AG04450 (cell line): Measurements from ENCODE around the gene LETM1. TPM values are rescaled to one million over a fixed set of nuclear protein-coding genes. Genes with fewer than 3 reads are reported as not detected.

ENCODE experiments used
- CTCF ChIA-PET: fragments of 300-600, 350-600 bp; formaldehyde crosslinking; extraction: SDS; loops from one replicate; lab custom pipeline; 2022; ENCODE audit warnings: antibody characterized with exemption, inconsistent platforms; lab: Charles Lee
- POLR2A ChIA-PET: fragments of 350-600 bp; formaldehyde crosslinking; extraction: SDS; loops from one replicate; lab custom pipeline; 2021; ENCODE audit warnings: antibody characterized with exemption, inconsistent platforms; lab: Yijun Ruan, JAX
- DNase-seq: peaks from one replicate; pipeline ENCODE4 v3.0.0-alpha.2; 2011; ENCODE audit warnings: low read depth, low spot score
- H3K27ac ChIP-seq: one replicate; pipeline ENCODE4 v1.5.1; 2012; ENCODE audit warnings: low read depth, low read length, control low read depth
- H3K27me3 ChIP-seq: one replicate; pipeline ENCODE4 v1.6.0; 2012; ENCODE audit warnings: low read length; ENCODE audit not compliant: control insufficient read depth, insufficient read depth
- H3K4me3 ChIP-seq: 2 replicates; pipeline ENCODE4 v1.5.1; 2011; ENCODE audit warnings: mild to moderate bottlenecking, low read depth, low read length, control low read depth
- H3K9me3 ChIP-seq: 2 replicates; pipeline ENCODE4 v1.5.1; 2012; ENCODE audit warnings: low read length; ENCODE audit not compliant: control insufficient read depth, insufficient read depth
- CTCF ChIP-seq: IDR thresholded peaks from 2 replicates; pipeline ENCODE4 v1.5.1; 2011; ENCODE audit warnings: low read depth, low read length, control low read depth, inconsistent platforms
- polyA plus RNA-seq: library from polyadenylated mRNA; depleted of rRNA; stranded (reverse); fragments of >200 nt; gene quantifications from 2 replicates; pipeline ENCODE4 v1.2.3, GENCODE V29; 2011

LETM1 gene
- polyA plus RNA-seq, 1 experiment = 11.9 TPM

- no peak overlapping the region for H3K27ac ChIP-seq
- POLR2A ChIA-PET = no interaction called here
- no peak for TF ChIP-seq CTCF
- CTCF ChIA-PET = interaction anchor here (1.4 kb wide), 1 partner anchor 121 kb away, joined by 4 read pairs; no protein-coding TSS in a partner anchor
- DNase-seq = no peak
- H3K9me3 ChIP-seq = no peaks in the 10 kb centered on the region; the same call in 1 of the 2 replicates
- peaks cover 10% of the 10 kb centered on the region for H3K27me3 ChIP-seq
- H3K4me3 ChIP-seq = no peak overlapping the region
Observed at GRCh38 chr4:1778642-1779392, 77.1 kb downstream of the LETM1 start.

- Histone ChIP-seq H3K4me3 (no peak overlapping the region), H3K27me3 (peaks cover 10% of the 10 kb centered on the region), H3K9me3 (no peaks in the 10 kb centered on the region; the same call in 1 of the 2 replicates), H3K27ac (no peak overlapping the region)
- DNase-seq = no peak
- peak; percentile 17; the same call in 1 of the 2 replicates for TF ChIP-seq CTCF
- ChIA-PET CTCF (interaction anchor here (0.9 to 1.4 kb wide), 5 partner anchors 10 to 133 kb away, joined by 3 to 8 read pairs (median 4); no protein-coding TSS in a partner anchor), POLR2A (interaction anchor here (0.8 kb wide), 1 partner anchor 30 kb away, joined by 3 read pairs; no protein-coding TSS in a partner anchor)
Observed at GRCh38 chr4:1777822-1778641, 77.9 kb downstream of the LETM1 start.

GRCh38 chr4:1776521-1777161 is 79.3 kb downstream of the LETM1 start:
- Histone ChIP-seq H3K4me3 (no peak overlapping the region), H3K27ac (no peak overlapping the region), H3K9me3 (no peaks in the 10 kb centered on the region; the same call in 1 of the 2 replicates), H3K27me3 (peaks cover 10% of the 10 kb centered on the region)
- POLR2A ChIA-PET = no interaction called here
- CTCF ChIA-PET = interaction anchor here (1.1 kb wide), 1 partner anchor 31 kb away, joined by 3 read pairs; no protein-coding TSS in a partner anchor
- no peak for TF ChIP-seq CTCF
- DNase-seq = no peak

DNA sequence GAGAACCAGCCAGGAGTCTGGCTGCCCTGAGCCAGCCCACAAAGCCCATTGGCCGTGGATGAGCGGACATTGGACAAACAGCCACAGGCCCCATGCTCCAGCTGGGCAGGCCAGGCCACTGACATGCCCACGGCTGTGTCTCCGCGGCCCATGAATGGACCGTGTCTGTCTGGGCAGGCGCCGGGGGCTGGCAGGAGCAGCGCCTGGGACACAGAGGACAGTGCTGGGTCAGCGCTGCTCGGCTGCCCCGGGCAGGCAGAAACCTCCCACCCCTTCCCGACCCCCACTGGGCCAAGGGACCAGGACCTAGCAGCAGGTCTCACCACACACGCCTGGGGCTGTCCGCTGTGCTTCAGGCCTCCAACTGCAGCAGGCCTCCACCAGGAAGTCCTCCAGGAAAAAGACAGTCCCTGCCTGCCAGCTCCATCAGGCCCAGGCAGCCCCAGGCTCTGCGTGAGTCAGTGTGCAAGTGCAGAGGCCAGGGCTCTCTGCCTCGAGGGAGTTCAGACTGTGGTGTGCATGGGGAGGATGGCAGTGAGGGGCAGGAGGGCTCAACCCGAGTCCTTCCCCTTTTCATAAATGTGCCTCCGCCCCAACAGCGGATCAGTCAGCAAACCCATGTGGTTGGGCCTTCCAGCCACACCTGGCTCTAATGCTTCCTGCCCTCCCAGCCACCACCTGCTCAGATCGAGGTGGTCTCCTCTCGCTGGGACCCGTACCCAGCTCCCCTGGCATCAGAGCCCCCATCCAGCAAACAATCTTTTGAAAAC is 80.0 kb downstream of the LETM1 start:
- no peak for DNase-seq
- Histone ChIP-seq H3K9me3 (no peaks in the 10 kb centered on the region; the same call in 1 of the 2 replicates), H3K27me3 (peaks cover 10% of the 10 kb centered on the region), H3K27ac (no peak overlapping the region), H3K4me3 (no peak overlapping the region)
- TF ChIP-seq CTCF = no peak
- ChIA-PET POLR2A (no interaction called here), CTCF (interaction anchor here (0.9 kb wide), 1 partner anchor 10 kb away, joined by 3 read pairs; no protein-coding TSS in a partner anchor)
